T-helper 2 cell treated with Interferon-gamma antibody and Interleukin-4, amounts not matched to agents 100 ng/mL and 5 ng/mL, for 36 hours (primary cell): ENCODE results near the gene LEAP2. TPM values are rescaled to one million over a fixed set of nuclear protein-coding genes. Genes with fewer than 3 reads are reported as not detected.

Experiments used
- intact Hi-C: fragments of 100-400 bp; cut with micrococcal nuclease; formaldehyde crosslinking; loops from one replicate; pipeline ENCODE4 v1.15.1; 2023
- total RNA-seq: library from RNA; stranded (reverse); gene quantifications from 2 replicates; pipeline ENCODE4 v1.2.3, GENCODE V29; 2022

LEAP2 gene
- 4.0 and 4.2 TPM in 2 replicates for total RNA-seq

DNA sequence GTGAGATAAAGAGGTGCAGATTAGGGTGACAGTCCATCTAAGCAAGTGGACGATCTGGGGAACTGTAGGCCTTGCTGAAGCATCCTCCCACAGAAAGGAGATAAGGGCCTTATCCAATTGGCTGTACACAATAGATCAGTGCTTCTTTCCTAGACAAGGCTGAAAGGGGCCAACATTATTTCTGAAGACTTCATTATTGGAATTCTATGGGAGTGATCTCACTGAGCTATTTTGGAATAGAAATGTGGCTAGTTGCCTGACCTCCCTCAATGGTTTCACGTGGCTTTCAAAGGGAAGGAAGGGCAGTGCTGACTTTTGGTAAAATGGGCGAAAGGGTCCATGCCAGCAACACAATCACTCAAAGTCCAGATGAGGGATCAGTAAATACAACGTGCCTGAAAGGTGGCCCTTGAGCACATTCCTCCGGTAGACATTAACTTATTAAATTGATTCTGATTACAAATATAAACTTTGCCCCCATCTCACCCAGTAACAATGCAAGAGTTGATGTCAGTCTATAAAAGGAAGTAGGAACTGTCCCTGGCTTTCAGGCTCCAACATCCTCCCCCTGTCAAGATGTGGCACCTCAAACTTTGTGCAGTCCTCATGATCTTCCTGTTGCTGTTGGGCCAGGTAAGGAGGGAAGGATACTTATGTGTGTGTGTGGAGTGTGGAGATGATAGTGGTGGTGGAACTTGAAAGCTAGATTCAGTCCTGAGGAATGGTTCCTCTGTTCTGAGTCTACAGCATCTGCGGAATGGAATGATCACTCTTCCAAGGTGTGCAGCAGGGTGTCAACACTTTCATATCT lies at the start of gene LEAP2:
Gene LEAP2 (plus strand): TSS at position 550 of the 811 bp plus-strand sequence. CDS start 27 bp downstream, at position 577.
- intact Hi-C loops, result no loop called here

- intact Hi-C loops, result loop anchor here (5.0 kb wide), 2 partner anchors 47 to 87 kb away; partner anchors contain the start of genes KIF3A and SEPTIN8
These were observed 49.0 kb upstream of the LEAP2 start for GRCh38 chr5:132824426-132824825.

GRCh38 chr5:132825033-132825833 lies 48.2 kb upstream of the LEAP2 start:
- intact Hi-C loops, result no loop called here

GRCh38 chr5:132825834-132826391 lies 47.6 kb upstream of the LEAP2 start:
- intact Hi-C loops, result no loop called here

DNA sequence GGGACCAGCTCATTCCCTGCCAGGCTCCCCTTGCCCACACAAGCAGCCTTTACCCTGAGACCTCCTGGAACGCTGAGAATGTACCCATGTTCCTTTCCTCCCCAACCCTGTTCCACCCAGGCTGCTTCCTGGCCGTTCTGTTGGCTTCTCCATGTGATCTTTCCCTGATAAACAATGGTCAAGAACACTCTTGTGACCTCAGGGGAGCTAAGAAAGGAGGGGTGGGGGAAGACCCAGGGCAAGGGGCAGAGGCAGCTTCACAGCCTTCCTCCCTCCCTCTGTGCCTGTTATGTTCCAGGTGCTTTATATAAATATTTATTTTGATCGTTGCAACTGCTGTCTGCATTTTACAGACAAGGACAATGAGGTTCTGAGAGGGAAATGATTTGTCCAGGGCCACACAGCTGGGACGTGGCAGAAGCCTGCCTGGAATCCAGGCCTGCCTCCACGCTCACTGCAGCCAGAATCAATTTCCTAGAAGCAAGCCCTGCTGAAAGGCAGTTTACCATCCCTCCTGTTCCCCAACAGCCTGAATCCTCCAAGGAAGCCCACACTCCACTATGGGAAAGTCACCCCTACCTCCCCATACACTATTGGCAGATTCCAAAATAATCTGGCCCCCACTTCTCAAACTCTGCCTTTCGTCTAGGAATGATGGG lies 46.9 kb upstream of the LEAP2 start:
- intact Hi-C loops, result no loop called here

DNA sequence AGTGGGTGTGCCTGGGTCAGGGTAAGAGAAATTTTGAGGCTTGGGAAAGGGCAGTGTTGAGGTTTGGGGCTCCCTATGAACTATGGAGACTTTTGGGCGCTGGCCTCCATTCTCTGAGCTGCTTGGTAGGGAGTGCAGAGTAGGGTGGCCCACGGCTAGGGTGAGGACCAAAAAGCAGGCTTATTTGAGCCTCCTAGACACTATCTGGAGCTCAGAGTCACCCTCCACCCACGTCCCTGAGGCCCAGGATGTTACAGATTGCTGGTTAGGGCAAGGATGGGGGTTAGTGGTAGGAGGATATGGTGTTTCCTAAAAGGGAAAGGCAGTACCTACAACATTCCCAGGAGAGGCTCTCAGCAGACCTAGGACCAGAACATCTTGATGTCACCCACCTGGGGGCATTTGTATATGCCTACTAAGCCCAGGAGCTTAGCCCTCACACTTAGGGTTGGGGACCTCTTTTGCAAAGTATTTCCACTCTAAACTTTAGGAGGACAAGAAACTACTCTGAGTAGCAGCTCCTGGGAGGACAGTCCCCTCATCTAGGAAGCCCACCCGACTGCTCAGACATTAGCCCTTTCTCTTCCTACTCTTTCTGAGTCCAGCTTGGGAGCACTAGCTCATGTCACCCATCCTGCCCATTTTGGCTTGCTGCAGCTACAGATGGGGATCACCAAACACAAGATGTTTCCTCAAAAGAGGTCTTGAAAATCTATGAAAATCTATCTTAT lies 45.4 kb upstream of the LEAP2 start:
- intact Hi-C loops, result no loop called here

DNA sequence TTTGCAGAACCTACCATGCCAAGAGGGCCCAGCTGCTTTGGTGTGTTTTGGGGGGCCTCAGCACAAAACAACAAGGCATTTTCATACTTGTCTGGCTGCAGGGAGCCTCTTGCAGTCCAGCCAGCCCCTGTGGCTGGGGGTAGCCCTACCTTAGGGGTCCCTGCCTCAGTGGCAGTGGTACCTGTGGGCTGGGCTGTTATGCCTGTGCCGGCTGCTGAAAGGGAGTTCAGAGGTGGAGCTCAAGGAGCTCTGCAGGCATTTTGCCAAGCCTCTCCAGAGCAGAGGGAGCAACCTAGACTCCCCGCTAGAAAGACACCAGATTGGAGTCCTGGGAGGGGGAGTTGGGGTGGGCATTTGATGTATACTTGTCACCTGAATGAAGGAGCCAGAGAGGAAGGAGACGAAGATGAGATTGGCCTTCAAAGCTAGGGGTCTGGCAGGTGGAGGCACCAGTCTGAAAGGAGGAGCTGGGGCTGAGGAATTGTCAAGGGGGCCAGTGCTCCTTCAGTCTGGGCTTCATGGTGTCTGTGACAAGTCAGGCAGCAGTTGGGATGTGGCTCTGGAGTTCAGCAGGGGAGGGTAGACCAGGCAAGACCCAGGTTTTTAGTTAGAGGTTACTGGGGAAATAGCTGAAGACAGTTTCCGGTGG lies 44.5 kb upstream of the LEAP2 start:
- intact Hi-C loops, result no loop called here

- intact Hi-C loops, result loop anchor here (1.0 kb wide), 3 partner anchors 36 to 205 kb away; partner anchors contain the start of genes GDF9 and UQCRQ
These were observed 43.6 kb upstream of the LEAP2 start for GRCh38 chr5:132829742-132830435.

GRCh38 chr5:132830436-132831094 lies 42.9 kb upstream of the LEAP2 start, which contains the start of gene SHROOM1:
Gene SHROOM1, minus strand, starts transcription at chr5:132830647. Its CDS starts 4,507 bp downstream, at chr5:132826140.
- intact Hi-C loops, result loop anchor here (1.0 kb wide), 3 partner anchors 36 to 205 kb away; partner anchors contain the start of genes GDF9 and UQCRQ

- intact Hi-C loops, result no loop called here
These were observed 42.2 kb upstream of the LEAP2 start for GRCh38 chr5:132831095-132831860.

- intact Hi-C loops, result no loop called here
These were observed 40.9 kb upstream of the LEAP2 start for GRCh38 chr5:132832612-132833011.

DNA sequence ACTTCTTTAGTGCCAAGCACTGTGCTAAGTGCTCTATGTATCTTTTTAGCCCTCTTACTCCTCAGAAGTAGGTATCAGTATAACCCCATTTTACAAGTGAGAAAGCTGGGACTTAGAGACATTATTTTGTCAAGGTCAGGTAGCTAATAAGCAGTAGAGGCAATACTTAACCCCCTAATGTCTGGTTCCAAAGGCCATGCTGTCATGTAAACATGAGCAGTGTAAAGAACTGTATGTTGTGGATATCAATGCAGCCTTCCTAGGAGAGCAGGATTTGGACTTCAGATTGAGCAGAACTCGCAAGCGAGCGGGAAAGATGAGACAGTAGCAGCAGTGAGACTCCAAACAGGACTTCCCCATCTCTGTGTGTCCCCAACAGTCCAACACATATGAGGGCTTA lies 39.4 kb upstream of the LEAP2 start:
- intact Hi-C loops, result no loop called here

DNA sequence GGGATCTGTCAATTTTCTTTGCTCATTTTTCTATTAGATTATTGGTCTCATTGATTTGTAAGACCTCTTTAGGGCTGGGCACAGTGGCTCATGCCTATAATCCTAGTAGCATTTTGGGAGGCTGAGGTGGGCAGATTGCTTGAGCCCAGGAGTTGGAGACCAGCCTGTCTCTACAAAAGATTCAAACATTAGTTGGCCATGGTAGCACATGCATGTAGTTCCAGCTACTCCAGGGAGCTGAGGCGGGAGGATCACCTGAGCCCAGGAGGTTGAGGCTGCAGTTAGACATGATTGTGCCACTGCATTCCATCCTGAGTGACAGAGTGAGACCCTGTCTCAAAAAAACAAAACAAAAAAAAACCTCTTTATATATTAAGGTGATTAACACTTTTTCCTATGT lies 36.6 kb upstream of the LEAP2 start:
- intact Hi-C loops, result no loop called here

GRCh38 chr5:132837868-132838267 lies 35.6 kb upstream of the LEAP2 start:
- intact Hi-C loops, result no loop called here

GRCh38 chr5:132838516-132839282 lies 34.8 kb upstream of the LEAP2 start:
- intact Hi-C loops, result no loop called here

DNA sequence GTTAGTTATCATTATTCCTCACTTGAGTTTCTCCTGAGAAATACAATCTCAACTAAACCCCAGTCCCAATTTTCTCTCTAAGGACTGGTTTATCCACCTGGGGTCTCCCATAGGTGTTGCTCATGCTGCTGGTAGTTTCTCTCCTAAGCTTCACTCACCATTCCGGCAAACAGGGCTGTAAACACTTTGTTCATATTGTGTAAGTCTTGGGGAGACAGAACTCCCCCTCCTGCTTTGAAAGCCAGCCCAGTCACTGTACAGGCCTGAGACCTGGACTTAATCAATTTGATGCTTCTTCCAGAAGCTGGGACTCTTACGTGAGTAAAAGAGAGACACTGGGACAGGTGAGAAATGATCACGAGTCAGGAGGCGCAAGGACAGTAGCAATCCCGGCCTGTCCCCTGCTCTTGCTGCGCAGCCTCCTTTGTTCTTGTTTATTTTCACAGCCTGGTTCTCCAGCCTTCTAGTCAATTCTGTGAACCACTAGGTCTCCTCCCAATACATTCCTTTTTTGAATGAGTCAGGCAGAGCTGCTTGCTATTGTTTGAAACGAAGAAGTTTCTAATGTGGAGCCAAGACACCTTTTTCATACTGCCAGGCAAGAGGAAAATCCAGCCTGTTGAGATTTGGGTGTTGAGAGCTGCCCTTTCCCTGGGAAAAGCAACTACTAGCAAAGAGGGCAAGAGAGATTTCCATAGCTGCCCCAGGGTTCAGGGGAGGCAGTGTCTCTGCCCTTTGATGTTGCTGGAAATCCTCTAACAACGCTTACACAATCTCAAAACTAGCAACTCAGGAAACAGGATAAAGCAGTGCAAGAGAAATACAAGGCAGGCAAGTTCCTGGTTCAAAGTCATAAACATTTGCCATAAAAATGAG lies 33.8 kb upstream of the LEAP2 start:
- intact Hi-C loops, result no loop called here
